Left ventricle myocardium inferior (tissue), 1 donor: ENCODE data around the gene C16orf96. TPM values are rescaled to one million over a fixed set of nuclear protein-coding genes. Genes with fewer than 3 reads are reported as not detected.

ENCODE experiments used
- DNase-seq: peaks from one replicate; pipeline ENCODE4 v3.0.0-alpha.2; 2020
- H3K27ac ChIP-seq: fragments of 200-600 bp; replicated peaks from 2 replicates; pipeline ENCODE4 v1.8.0; 2021
- H3K27me3 ChIP-seq: fragments of 200-600 bp; 2 replicates; pipeline ENCODE4 v1.8.0; 2021; ENCODE audit warnings: low read depth
- H3K36me3 ChIP-seq: fragments of 200-600 bp; 2 replicates; pipeline ENCODE4 v1.8.0; 2021
- H3K4me1 ChIP-seq: fragments of 200-600 bp; 2 replicates; pipeline ENCODE4 v1.8.0; 2021
- H3K4me3 ChIP-seq: fragments of 200-600 bp; 2 replicates; pipeline ENCODE4 v1.8.0; 2021; ENCODE audit warnings: mild to moderate bottlenecking, moderate library complexity
- H3K9me3 ChIP-seq: fragments of 200-600 bp; replicated peaks from 2 replicates; pipeline ENCODE4 v1.8.0; 2021
- CTCF ChIP-seq: fragments of 200-600 bp; IDR thresholded peaks from 2 replicates; pipeline ENCODE4 v1.8.0; 2021; ENCODE audit warnings: antibody characterized with exemption, mild to moderate bottlenecking, borderline replicate concordance
- intact Hi-C: fragments of 100-400 bp; cut with micrococcal nuclease; formaldehyde crosslinking; loops from one replicate; pipeline ENCODE4 v1.11.0; 2022
- total RNA-seq: library from RNA; stranded (reverse); fragmentation: NEBNext Ultra II Directional; extraction: Animal tissue kit (Norgen Biotek cat#: 25700); gene quantifications from one replicate; pipeline ENCODE4 v1.2.1, GENCODE V29; 2021
- donor health status: DM: no; HTN: yes; CAD: no; lungs with severe emphysema.

C16orf96 gene
- total RNA-seq, 1 donor from 2014 or later = 0.08 TPM

- H3K36me3 ChIP-seq = no peaks in the 10 kb centered on the region
Observed at GRCh38 chr16:4594433-4595410, 38.6 kb downstream of the C16orf96 start.

DNA sequence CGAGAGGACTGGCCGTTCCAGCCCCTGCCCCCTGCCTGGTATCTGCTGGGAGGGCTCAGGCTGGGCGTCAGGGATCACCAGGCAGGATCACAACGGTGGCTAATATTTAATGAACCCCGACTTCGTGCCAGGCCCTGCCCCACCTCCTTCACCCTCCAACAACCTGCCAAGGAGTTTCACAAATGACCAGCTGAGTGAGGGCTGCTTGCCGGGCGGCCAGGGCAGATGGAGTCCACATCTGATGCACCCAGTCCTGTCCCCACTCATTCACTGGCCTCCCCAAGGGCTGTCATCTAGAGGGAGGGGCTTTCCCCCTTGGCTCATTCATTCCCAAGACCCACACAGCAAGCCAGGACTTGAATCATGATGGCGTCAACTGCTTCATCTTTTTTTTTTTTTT, 41.0 kb downstream of the C16orf96 start:
- intact Hi-C loops = no loop called here
- Histone ChIP-seq H3K27ac (no peak overlapping the region), H3K4me3 (no peak overlapping the region), H3K36me3 (no peaks in the 10 kb centered on the region), H3K27me3 (peaks cover 27% of the 10 kb centered on the region), H3K9me3 (no peaks in the 10 kb centered on the region), H3K4me1 (peaks cover 4% of the 10 kb centered on the region)
- no peak for DNase-seq
- TF ChIP-seq CTCF = no peak

More at GRCh38 chr16:4594433-4595410, 38.6 kb downstream of the C16orf96 start:
- intact Hi-C loops = no loop called here
- Histone ChIP-seq H3K27me3 (peaks cover 15% of the 10 kb centered on the region), H3K4me1 (no peaks in the 10 kb centered on the region), H3K27ac (no peak overlapping the region), H3K4me3 (no peak overlapping the region), H3K9me3 (no peaks in the 10 kb centered on the region)
- no peak for DNase-seq
- TF ChIP-seq CTCF = no peak

- Histone ChIP-seq H3K9me3 (no peaks in the 10 kb centered on the region), H3K27ac (no peak overlapping the region), H3K4me1 (peaks cover 4% of the 10 kb centered on the region), H3K4me3 (no peak overlapping the region), H3K36me3 (no peaks in the 10 kb centered on the region), H3K27me3 (peaks cover 26% of the 10 kb centered on the region)
- intact Hi-C loops = no loop called here
- no peak for TF ChIP-seq CTCF
- no peak for DNase-seq
Observed at GRCh38 chr16:4599037-4599436, 42.9 kb downstream of the C16orf96 start.

GRCh38 chr16:4599545-4599944, 43.4 kb downstream of the C16orf96 start:
- Histone ChIP-seq H3K4me3 (no peak overlapping the region), H3K4me1 (peaks cover 4% of the 10 kb centered on the region), H3K9me3 (no peaks in the 10 kb centered on the region), H3K36me3 (no peaks in the 10 kb centered on the region), H3K27ac (no peak overlapping the region), H3K27me3 (peaks cover 26% of the 10 kb centered on the region)
- no peak for DNase-seq
- intact Hi-C loops = no loop called here
- TF ChIP-seq CTCF = no peak

GRCh38 chr16:4601036-4601863, 45.1 kb downstream of the C16orf96 start:
- Histone ChIP-seq H3K9me3 (no peaks in the 10 kb centered on the region), H3K36me3 (no peaks in the 10 kb centered on the region), H3K27ac (no peak overlapping the region), H3K4me3 (peak overlapping the region; percentile 12), H3K27me3 (peaks cover 26% of the 10 kb centered on the region), H3K4me1 (peaks cover 4% of the 10 kb centered on the region)
- intact Hi-C loops = no loop called here
- no peak for DNase-seq
- TF ChIP-seq CTCF = no peak
